PC-3 (cell line): ENCODE data around the gene STK11.

Experiments used
- EZH2 ChIP-seq: fragments of 300-600 bp; sonication (generic); IDR thresholded peaks from one replicate; pipeline ENCODE4 v1.6.1; 2017; ENCODE audit warnings: antibody characterized with exemption, mild to moderate bottlenecking, low read length; ENCODE audit not compliant: unreplicated experiment
- EZH2phosphoT487 ChIP-seq: fragments of 300-600 bp; sonication (generic); IDR thresholded peaks from 2 replicates; pipeline ENCODE4 v1.6.1; 2018; ENCODE audit warnings: mild to moderate bottlenecking, antibody characterized with exemption, low read length, borderline replicate concordance
- TF ChIP-seq, protein P1 (sequence below): fragments of 300-600 bp; sonication (generic); conservative IDR thresholded peaks from 2 replicates; pipeline ENCODE4 v1.5.1; 2017; ENCODE audit warnings: antibody characterized with exemption, low read depth, mild to moderate bottlenecking, low read length

DNA sequence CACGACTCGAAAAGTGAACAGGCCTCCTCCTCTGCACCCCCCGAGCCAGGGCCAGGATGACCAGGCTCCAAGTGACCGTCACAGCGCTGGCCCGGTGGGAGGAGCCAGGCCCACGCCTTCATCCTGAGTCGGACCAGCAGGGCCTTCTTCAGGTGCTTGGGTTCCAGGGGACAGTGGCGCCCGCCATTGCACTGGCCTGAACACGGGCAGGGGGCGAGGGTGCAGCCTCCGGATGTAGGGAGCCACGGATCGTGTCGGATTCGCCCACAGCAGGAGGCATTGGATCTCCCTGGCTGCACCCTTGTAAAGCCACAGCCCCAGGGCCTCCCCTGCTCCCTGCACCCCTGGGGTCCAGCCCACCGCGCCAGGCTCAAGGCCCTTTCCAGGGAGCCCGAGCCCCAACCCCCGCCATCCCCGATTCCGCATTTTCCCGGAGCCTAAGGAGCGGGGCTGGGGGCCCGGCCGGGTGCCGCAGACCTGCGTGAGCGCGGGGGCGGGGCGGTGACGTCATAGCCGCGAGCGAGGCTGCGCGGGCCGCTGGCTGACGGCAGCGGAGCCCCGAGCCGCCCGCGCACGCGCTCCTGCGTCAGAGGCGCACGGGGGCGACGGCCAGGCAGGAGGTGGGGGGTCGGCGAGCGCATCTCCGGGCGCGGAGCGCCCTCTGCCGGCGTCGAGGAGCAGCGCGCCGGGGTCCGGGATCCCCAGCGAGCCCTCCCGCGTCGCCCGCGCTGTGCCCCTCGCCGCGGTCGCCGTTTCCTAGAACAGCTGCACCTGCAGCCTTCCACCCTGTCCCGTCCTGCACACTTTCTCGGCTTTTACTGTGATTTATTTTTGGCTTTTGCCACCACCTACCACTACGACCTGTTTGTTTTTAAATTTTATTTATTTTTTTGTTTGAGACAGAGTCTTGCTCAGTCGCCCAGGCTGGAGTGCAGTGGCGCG is 34.5 kb downstream of the STK11 start:
- TF ChIP-seq, protein P1, sequence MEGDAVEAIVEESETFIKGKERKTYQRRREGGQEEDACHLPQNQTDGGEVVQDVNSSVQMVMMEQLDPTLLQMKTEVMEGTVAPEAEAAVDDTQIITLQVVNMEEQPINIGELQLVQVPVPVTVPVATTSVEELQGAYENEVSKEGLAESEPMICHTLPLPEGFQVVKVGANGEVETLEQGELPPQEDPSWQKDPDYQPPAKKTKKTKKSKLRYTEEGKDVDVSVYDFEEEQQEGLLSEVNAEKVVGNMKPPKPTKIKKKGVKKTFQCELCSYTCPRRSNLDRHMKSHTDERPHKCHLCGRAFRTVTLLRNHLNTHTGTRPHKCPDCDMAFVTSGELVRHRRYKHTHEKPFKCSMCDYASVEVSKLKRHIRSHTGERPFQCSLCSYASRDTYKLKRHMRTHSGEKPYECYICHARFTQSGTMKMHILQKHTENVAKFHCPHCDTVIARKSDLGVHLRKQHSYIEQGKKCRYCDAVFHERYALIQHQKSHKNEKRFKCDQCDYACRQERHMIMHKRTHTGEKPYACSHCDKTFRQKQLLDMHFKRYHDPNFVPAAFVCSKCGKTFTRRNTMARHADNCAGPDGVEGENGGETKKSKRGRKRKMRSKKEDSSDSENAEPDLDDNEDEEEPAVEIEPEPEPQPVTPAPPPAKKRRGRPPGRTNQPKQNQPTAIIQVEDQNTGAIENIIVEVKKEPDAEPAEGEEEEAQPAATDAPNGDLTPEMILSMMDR = peak; percentile 61
- TF ChIP-seq EZH2phosphoT487 = no peak
- no peak for TF ChIP-seq EZH2
